H1 (cell line): ENCODE data around the gene EME2. TPM values are rescaled to one million over a fixed set of nuclear protein-coding genes. Genes with fewer than 3 reads are reported as not detected.

Experiments
- ATF3 ChIP-seq: IDR thresholded peaks from 2 replicates; pipeline ENCODE4 v1.6.1; 2011; ENCODE audit warnings: low read depth, mild to moderate bottlenecking, low read length; ENCODE audit not compliant: insufficient read depth
- BCL11A ChIP-seq, 2 experiments: IDR thresholded peaks; one replicate each; pipeline ENCODE4 v1.6.1; 2011; ENCODE audit warnings: low read depth in 2 of 2, low read length in 2 of 2, mild to moderate bottlenecking in 2 of 2
- CHD1 ChIP-seq: IDR thresholded peaks from 2 replicates; pipeline ENCODE4 v1.6.1; 2012; ENCODE audit warnings: low read depth, low read length, improper control_type of control experiment
- E2F6 ChIP-seq: IDR thresholded peaks from 2 replicates; pipeline ENCODE4 v1.6.1; 2012; ENCODE audit warnings: inconsistent platforms
- HDAC2 ChIP-seq, 2 experiments: fragments of 300-600 bp in 1 of 2; sonication (generic) in 1 of 2; IDR thresholded peaks; 2 replicates each; pipeline ENCODE4 v1.6.1; 2011 to 2012; ENCODE audit warnings: low read depth in 2 of 2, low read length in 2 of 2, mild to moderate bottlenecking in 2 of 2, moderate library complexity in 2 of 2, borderline replicate concordance in 1 of 2, inconsistent platforms in 1 of 2
- MAX ChIP-seq: IDR thresholded peaks from 2 replicates; pipeline ENCODE4 v1.6.1; 2012; ENCODE audit warnings: inconsistent platforms
- NANOG ChIP-seq: IDR thresholded peaks from 2 replicates; pipeline ENCODE4 v1.6.1; 2011; ENCODE audit warnings: low read length, low read depth, mild to moderate bottlenecking, inconsistent platforms; ENCODE audit not compliant: insufficient read depth, poor library complexity, severe bottlenecking
- NRF1 ChIP-seq: IDR thresholded peaks from 2 replicates; pipeline ENCODE4 v1.6.1; 2011; ENCODE audit warnings: mild to moderate bottlenecking, low read depth, low read length, improper control_type of control experiment
- POLR2AphosphoS5 ChIP-seq: IDR thresholded peaks from 2 replicates; pipeline ENCODE4 v1.6.1; 2011; ENCODE audit warnings: low read depth, low read length
- RAD21 ChIP-seq, 2 experiments: IDR thresholded peaks in 1 of 2; conservative IDR thresholded peaks in 1 of 2; 2 replicates each; pipeline ENCODE4 v1.6.1; 2011; ENCODE audit warnings: low read depth in 2 of 2, low read length in 2 of 2, improper control_type of control experiment in 1 of 2, inconsistent platforms in 1 of 2, mild to moderate bottlenecking in 1 of 2, moderate library complexity in 1 of 2
- SIRT6 ChIP-seq: IDR thresholded peaks from one replicate; pipeline ENCODE4 v1.7.1; 2012; ENCODE audit warnings: low read length, inconsistent platforms
- TEAD4 ChIP-seq: IDR thresholded peaks from 2 replicates; pipeline ENCODE4 v1.6.1; 2012; ENCODE audit warnings: low read depth, low read length, inconsistent platforms, mixed read lengths
- YY1 ChIP-seq: IDR thresholded peaks from 2 replicates; pipeline ENCODE4 v1.6.1; 2011; ENCODE audit warnings: low read depth, mild to moderate bottlenecking, low read length
- polyA plus RNA-seq, 7 experiments: library from polyadenylated mRNA; depleted of rRNA in 3 of 7; stranded (reverse) in 5 of 7; unstranded in 2 of 7; fragments of >200 nt in 5 of 7; fragments of 200-250 nt in 2 of 7; gene quantifications; 1 replicate in 5 of 7; 2 replicates in 1 of 7; 4 replicates in 1 of 7; pipeline versions ENCODE4 v1.2.1 to v1.2.3, GENCODE V29; 2011 to 2013; ENCODE audit warnings: missing spikeins in 2 of 7, mixed read lengths in 2 of 7
- total RNA-seq: library from RNA; stranded (reverse); fragmentation: NEBNext Ultra II Directional; extraction: Animal tissue kit (Norgen Biotek cat#: 25700); gene quantifications from 2 replicates; pipeline ENCODE4 v1.2.1, GENCODE V29; 2021
- TF ChIP-seq, protein P1 (sequence below), 3 experiments: IDR thresholded peaks; 1 replicate in 2 of 3; 2 replicates in 1 of 3; pipeline versions ENCODE4 v1.5.1 to v1.6.1; 2011; ENCODE audit warnings: low read length in 3 of 3, mild to moderate bottlenecking in 3 of 3, inconsistent platforms in 2 of 3, low read depth in 1 of 3, moderate library complexity in 1 of 3; ENCODE audit not compliant: insufficient read depth in 1 of 3; ENCODE audit errors: control extremely low read depth in 1 of 3

The EME2 gene
- total and polyA plus RNA-seq, 2 of the 8 experiments (the other 6 are each of a cell fraction or from before 2014, with no cell fraction given) = 13.1 to 19.7 TPM

GRCh38 chr16:1809281-1809801 is 36.7 kb downstream of the EME2 start (continued):
- TF ChIP-seq HDAC2 (IDR thresholded peaks at IDR 0.05; ENCODE audit: borderline replicate concordance in 1 of 2, low read depth in 2 of 2, low read length in 2 of 2) = no peak
- TF ChIP-seq RAD21 (IDR thresholded peaks at IDR 0.05 in 1 of 2, conservative IDR thresholded peaks at IDR 0.05 in 1 of 2; ENCODE audit: low read depth in 2 of 2, low read length in 2 of 2) = peak; percentile 5 to 15; a peak in 1 of 4 replicates
- TF ChIP-seq SIRT6 = no peak
- TF ChIP-seq E2F6 = 0 out of 2 replicates have a peak, but pooled peaks have one; percentile 11
- TF ChIP-seq POLR2AphosphoS5 = no peak
- TF ChIP-seq MAX = peak; percentile 46
- TF ChIP-seq BCL11A (IDR thresholded peaks at IDR 0.05; ENCODE audit: low read depth in 2 of 2, low read length in 2 of 2) = no peak
- TF ChIP-seq TEAD4 = no peak
- no peak for TF ChIP-seq NANOG
- TF ChIP-seq, protein P1, sequence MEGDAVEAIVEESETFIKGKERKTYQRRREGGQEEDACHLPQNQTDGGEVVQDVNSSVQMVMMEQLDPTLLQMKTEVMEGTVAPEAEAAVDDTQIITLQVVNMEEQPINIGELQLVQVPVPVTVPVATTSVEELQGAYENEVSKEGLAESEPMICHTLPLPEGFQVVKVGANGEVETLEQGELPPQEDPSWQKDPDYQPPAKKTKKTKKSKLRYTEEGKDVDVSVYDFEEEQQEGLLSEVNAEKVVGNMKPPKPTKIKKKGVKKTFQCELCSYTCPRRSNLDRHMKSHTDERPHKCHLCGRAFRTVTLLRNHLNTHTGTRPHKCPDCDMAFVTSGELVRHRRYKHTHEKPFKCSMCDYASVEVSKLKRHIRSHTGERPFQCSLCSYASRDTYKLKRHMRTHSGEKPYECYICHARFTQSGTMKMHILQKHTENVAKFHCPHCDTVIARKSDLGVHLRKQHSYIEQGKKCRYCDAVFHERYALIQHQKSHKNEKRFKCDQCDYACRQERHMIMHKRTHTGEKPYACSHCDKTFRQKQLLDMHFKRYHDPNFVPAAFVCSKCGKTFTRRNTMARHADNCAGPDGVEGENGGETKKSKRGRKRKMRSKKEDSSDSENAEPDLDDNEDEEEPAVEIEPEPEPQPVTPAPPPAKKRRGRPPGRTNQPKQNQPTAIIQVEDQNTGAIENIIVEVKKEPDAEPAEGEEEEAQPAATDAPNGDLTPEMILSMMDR (IDR thresholded peaks at IDR 0.05; ENCODE audit: control extremely low read depth in 1 of 3, insufficient read depth in 1 of 3, low read depth in 1 of 3, low read length in 3 of 3) = peak in 2 of 3 experiments; percentile 12 to 23; a peak in 2 of 4 replicates
- TF ChIP-seq CHD1 = no peak
- TF ChIP-seq ATF3 = no peak
- no peak for TF ChIP-seq YY1
- TF ChIP-seq NRF1 = no peak
